ENCODE data around the gene MARCO. TPM values are rescaled to one million over a fixed set of nuclear protein-coding genes. Genes with fewer than 3 reads are reported as not detected.

MARCO gene
- polyA plus RNA-seq, 1 of the 3 experiments (the other 2 are of a cell fraction), result not detected

- H3K9me3 ChIP-seq, result no peaks in the 10 kb centered on the region
- DNase-seq, result no peak
- no peaks in the 10 kb centered on the region for H3K36me3 ChIP-seq (replicated peaks in 1 of 2; ENCODE audit: control insufficient read depth in 1 of 2, insufficient read depth in 2 of 2, low read length in 1 of 2)
- H3K79me2 ChIP-seq (ENCODE audit: insufficient read depth), result no peaks in the 10 kb centered on the region
- CTCF ChIA-PET, result no interaction called here
- H3K4me2 ChIP-seq, result no peak overlapping the region
- TF ChIP-seq RCOR1 (IDR thresholded peaks at IDR 0.05; ENCODE audit: low read length) (no peak), SIN3A (IDR thresholded peaks at IDR 0.05; ENCODE audit: borderline replicate concordance, low read depth, low read length) (no peak), EP300 (IDR thresholded peaks at IDR 0.05; ENCODE audit: borderline replicate concordance in 1 of 2, low read depth in 1 of 2, low read length in 1 of 2) (no peak), JUND (IDR thresholded peaks at IDR 0.05) (no peak), ZBTB33 (IDR thresholded peaks at IDR 0.05; ENCODE audit: borderline replicate concordance, low read depth) (no peak), NRF1 (IDR thresholded peaks at IDR 0.05; ENCODE audit: low read depth, low read length) (no peak), MEF2A (IDR thresholded peaks at IDR 0.05; ENCODE audit: borderline replicate concordance, low read depth) (no peak), EZH2phosphoT487 (IDR thresholded peaks at IDR 0.05; ENCODE audit: borderline replicate concordance, low read depth) (no peak), USF1 (IDR thresholded peaks at IDR 0.05; ENCODE audit: borderline replicate concordance, low read depth) (no peak), MAX (IDR thresholded peaks at IDR 0.05; ENCODE audit: low read depth) (no peak), SMC3 (IDR thresholded peaks at IDR 0.05; ENCODE audit: low read depth, low read length) (no peak), FOSL2 (IDR thresholded peaks at IDR 0.05; ENCODE audit: borderline replicate concordance, low read depth) (no peak)
- no peak overlapping the region for H2AFZ ChIP-seq (ENCODE audit: low read depth)
- H3F3A ChIP-seq (replicated peaks; ENCODE audit: insufficient read depth), result no peaks in the 10 kb centered on the region
- H4K20me1 ChIP-seq (ENCODE audit: insufficient read depth), result no peaks in the 10 kb centered on the region
- no peak overlapping the region for H3K27ac ChIP-seq (ENCODE audit: low read depth in 2 of 2, low read length in 1 of 2)
- no peaks in the 10 kb centered on the region for H3K9me2 ChIP-seq
- no peak overlapping the region for H3K4me3 ChIP-seq (ENCODE audit: low read depth in 2 of 2, low read length in 1 of 2)
- 0% methylated on average over 1 of the region's 2 CpGs for WGBS (ENCODE audit: low lambda C conversion rate)
- H3K9ac ChIP-seq, result no peak overlapping the region
- H3K27me3 ChIP-seq (ENCODE audit: insufficient read depth), result peaks cover 5% of the 10 kb centered on the region; the same call in 1 of the 2 replicates
- POLR2A ChIA-PET, result no interaction called here
- no peaks in the 10 kb centered on the region for H3K4me1 ChIP-seq (ENCODE audit: control insufficient read depth in 1 of 2, insufficient read depth in 2 of 2, low read depth in 1 of 2, low read length in 1 of 2)
Measured at GRCh38 chr2:118989481-118989880, 47.5 kb downstream of the MARCO start.

GRCh38 chr2:118990757-118991545 lies 49.0 kb downstream of the MARCO start:
- CTCF ChIA-PET, result interaction anchor here (1.1 kb wide), 1 partner anchor 20 kb away, joined by 5 read pairs; no protein-coding TSS in a partner anchor
- Histone ChIP-seq H3K9me3 (no peaks in the 10 kb centered on the region), H3K27me3 (ENCODE audit: insufficient read depth) (peaks cover 5% of the 10 kb centered on the region; the same call in 1 of the 2 replicates), H3K4me3 (ENCODE audit: low read depth in 2 of 2, low read length in 1 of 2) (no peak overlapping the region), H4K20me1 (ENCODE audit: insufficient read depth) (no peaks in the 10 kb centered on the region), H3K4me1 (ENCODE audit: control insufficient read depth in 1 of 2, insufficient read depth in 2 of 2, low read depth in 1 of 2, low read length in 1 of 2) (no peaks in the 10 kb centered on the region), H3F3A (replicated peaks; ENCODE audit: insufficient read depth) (no peaks in the 10 kb centered on the region), H3K9me2 (no peaks in the 10 kb centered on the region), H3K36me3 (replicated peaks in 1 of 2; ENCODE audit: control insufficient read depth in 1 of 2, insufficient read depth in 2 of 2, low read length in 1 of 2) (no peaks in the 10 kb centered on the region), H3K27ac (ENCODE audit: low read depth in 2 of 2, low read length in 1 of 2) (no peak overlapping the region), H3K4me2 (no peak overlapping the region), H3K79me2 (ENCODE audit: insufficient read depth) (no peaks in the 10 kb centered on the region), H2AFZ (ENCODE audit: low read depth) (no peak overlapping the region), H3K9ac (no peak overlapping the region)
- WGBS (ENCODE audit: low lambda C conversion rate), result 16% methylated on average over 10 of the region's 10 CpGs
- no peak for DNase-seq
- POLR2A ChIA-PET, result no interaction called here
- no peak for TF ChIP-seq YY1 (IDR thresholded peaks at IDR 0.05; ENCODE audit: low read depth)
- TF ChIP-seq TAF1 (IDR thresholded peaks at IDR 0.05; ENCODE audit: borderline replicate concordance, low read depth, low read length), result no peak
- TF ChIP-seq USF1 (IDR thresholded peaks at IDR 0.05; ENCODE audit: borderline replicate concordance, low read depth), result no peak
- no peak for TF ChIP-seq FOXM1 (IDR thresholded peaks at IDR 0.05; ENCODE audit: low read depth)
- no peak for TF ChIP-seq GATA2 (CRISPR knock-in tag; IDR thresholded peaks at IDR 0.05)
- TF ChIP-seq SMC3 (IDR thresholded peaks at IDR 0.05; ENCODE audit: low read depth, low read length), result no peak
- no peak for TF ChIP-seq USF2 (IDR thresholded peaks at IDR 0.05; ENCODE audit: borderline replicate concordance, low read depth, low read length)
- TF ChIP-seq RCOR1 (IDR thresholded peaks at IDR 0.05; ENCODE audit: low read length), result no peak
- TF ChIP-seq NFIC (IDR thresholded peaks at IDR 0.05; ENCODE audit: borderline replicate concordance), result no peak
- no peak for TF ChIP-seq RFX5 (IDR thresholded peaks at IDR 0.05; ENCODE audit: low read length)
- TF ChIP-seq RAD21 (IDR thresholded peaks at IDR 0.05; ENCODE audit: low read length), result no peak
- no peak for TF ChIP-seq IRF3 (IDR thresholded peaks at IDR 0.05; ENCODE audit: low read depth, low read length)

Measured in SK-N-SH (cell line).